RKO (cell line): ENCODE data around the gene VASN.
A peak's percentile ranks its signal among the peaks of the same experiment; 100 is the strongest.
"Not testable (repeated sequence)": the region's sequence is repeated elsewhere in the genome, so short reads cannot be mapped to it uniquely, and the experiment has no call there.

ENCODE experiments used
- DNase-seq: peaks from one replicate; pipeline ENCODE4 v3.0.0-alpha.2; 2016; ENCODE audit warnings: low spot score

VASN gene

DNA sequence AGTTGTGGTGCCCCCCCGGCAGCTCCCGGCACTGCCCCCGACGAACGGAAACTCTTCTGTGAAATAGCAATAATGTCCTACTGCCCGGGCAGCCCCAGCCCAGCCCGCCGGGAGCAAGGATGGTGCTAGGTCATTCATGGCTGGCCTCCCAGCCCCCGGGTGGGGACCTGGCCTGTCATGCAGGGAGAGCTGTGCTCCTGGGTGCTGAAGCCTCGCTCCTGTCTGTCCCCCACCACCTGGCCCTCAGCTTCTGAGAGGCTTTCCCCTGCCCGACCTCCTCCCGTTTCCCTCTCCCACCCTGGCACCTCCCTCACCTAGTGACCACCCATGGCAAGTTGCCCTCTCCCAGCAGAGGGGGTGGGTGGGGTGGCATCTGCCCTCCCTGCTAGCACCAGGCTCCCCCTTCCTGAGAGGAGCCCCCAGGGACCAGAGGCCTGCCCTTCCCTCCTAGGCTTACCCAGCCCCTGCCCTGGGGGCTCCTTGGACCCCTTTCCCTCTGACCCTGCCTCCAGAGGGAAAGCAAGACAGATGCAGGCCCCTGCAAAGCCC lies 34.0 kb upstream of the VASN start:
- DNase-seq = no peak

DNA sequence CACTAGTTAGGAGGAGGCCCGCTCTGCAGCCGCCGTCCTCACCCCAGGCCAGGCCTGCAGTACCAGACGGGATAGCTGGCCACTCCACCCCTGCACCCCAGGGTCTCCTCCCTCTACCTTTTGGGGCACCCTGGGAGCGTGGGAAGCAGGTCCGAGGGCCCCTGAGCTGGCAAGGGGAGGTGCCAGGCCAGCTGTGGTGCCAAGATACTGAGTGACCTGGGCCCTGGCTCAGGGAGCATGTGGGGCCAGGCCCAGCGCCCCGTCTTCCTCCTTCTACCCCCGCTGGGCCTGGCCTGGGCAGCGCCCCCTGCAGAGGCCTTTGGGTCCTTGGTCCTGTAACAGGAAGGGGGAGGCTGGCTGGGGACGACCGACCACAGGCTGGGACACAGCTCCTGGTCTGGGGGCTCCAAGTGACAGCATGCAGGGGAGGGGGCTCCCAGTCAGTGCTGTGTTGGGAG lies 33.5 kb upstream of the VASN start:
- DNase-seq = no peak

DNA sequence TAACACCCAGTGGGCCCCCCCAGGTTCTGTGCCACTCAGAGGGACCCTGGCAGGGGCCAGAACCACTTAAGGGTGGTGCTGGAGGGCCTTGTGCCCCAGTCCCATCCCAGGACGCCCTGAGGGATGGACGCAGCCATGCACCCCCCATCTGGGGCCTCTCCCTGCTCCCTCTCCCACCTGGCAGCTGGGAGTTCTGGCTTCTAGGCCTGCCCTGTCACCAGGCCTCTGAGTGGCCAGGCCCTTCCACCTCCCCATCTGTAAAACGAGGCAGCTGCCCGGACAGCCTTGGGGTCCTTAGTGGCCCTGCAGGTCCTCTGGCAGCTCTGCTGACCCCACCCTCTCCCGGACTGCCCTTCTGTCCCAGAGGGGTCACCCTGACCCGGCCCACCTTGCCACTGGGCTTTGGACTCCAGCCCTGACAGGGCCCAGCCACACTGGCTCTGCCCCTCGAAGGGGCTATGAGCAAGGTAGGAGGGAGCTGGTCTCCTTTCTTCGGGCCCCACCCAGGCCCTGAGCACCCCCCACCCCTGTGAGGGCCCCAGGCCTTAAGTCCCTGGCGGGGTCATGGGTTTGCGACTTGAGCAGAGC lies 32.8 kb upstream of the VASN start:
- no peak for DNase-seq

DNA sequence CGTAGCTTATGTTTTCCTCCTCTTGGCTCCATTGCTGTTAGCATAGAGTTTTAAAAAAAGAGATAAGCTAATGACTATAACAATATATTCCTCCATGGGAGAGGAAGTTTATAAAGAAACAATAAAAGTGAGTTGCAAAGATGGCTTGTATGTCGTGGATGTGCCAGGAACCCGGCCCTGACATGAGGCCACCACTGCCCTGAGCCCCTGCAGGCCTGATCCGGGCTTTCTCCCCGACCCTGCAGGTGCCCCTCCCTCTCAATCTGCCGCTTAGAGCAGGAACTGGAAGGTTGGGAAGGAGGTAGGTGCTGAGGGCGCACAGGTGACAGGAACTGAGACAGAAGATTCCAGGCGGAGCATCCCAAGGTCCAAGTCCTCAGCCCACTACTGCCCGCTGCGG lies 32.2 kb upstream of the VASN start:
- DNase-seq = no peak

DNA sequence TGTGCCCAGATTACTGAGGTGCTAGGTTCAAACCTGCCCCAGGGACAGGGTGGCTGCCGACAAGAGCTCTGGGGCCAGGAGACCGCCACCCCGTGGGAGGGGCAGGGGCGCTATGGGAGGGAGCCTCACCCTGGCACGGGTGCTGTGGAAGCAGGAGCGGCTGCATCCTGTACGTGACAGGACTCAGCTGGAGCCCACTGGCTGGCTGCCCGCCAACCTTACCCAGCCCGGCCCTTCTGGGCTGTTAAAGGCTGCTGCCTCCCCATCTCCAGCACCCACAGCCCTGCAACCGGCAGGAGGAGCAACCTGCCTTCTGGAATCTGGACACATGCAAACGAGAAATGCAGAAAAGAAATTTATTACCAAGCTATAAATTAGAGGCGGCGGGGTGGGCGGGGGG lies 31.7 kb upstream of the VASN start:
- no peak for DNase-seq

DNA sequence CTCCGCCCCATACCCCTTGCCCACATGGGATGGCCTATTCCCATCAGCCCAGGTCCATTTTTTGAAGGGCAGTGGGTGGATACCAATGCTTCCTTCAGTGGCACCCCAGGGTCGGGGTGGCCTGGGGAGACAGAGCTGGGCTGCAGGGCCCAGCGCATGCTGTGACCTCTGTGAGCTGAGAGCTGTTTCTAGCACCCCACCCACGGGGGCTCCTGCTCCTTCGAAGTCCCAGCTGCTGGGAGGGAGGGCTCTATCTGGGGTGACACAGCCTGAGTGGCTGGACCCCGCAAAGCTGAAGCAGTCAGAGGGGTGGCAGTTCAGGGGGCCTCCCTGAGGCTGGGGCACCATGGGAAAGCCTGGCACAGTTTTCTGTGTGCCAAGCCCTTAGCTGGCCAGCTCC lies 31.2 kb upstream of the VASN start:
- no peak for DNase-seq

DNA sequence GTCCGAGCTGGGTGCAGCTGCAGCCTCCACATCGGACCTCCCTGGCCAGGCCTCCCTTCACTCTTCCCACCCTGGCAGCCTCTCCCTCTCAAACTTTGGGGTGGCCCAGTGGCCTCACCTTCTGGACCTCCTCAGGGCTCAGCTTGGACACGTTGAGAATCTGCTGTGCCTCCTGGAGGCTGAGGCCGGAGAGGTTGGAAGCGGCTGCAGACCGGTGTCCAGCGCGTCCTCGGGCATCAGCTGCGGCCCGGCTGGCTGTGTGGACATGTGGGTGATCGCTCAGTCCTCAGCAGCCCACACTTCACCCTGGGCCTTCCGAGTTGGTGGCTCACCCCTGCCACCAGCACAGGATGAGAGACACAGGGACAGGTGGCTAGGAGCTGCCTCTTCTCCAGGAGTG lies 30.4 kb upstream of the VASN start:
- no peak for DNase-seq

DNA sequence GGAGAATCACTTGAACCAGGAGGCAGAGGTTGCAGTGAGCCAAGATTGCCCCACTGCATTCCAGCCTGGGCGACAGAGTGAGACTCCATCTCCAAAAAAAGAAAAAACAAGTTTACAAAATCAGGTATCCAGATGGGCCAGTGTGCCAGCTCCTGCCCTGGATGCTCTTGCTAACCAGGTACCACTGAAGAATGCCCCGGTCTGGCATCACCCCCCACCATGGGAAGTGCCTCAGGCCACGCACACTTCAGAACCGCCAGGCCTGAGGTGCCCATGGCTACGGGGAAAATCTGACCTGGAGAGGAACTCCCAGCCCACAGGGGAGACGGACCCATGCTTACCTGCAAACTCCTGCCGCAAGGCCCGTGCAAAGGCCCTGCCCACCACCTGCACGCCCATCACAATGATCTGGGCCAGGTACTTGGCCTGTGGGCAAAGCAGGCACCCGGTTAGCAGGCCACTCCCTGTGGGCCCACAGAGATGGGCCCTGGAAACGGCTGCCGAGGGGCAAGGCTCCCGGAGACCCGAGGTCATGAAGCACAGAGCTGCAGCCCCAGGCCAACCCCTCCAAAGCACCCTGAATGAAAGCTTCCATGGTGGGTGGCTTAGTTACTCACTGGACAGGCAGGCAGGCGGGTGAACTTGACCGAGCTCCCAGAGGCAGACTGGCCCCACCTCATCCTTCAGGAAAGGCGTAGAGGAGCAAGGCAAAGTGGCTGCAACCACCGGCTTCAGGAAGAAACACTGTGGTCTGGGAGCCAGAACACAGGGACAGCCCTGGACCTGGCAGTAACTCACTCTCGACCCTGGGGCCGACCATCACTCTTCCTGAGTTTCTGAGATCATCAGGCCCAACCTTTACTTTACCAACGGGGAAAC lies 28.5 kb upstream of the VASN start:
- DNase-seq = no peak

DNA sequence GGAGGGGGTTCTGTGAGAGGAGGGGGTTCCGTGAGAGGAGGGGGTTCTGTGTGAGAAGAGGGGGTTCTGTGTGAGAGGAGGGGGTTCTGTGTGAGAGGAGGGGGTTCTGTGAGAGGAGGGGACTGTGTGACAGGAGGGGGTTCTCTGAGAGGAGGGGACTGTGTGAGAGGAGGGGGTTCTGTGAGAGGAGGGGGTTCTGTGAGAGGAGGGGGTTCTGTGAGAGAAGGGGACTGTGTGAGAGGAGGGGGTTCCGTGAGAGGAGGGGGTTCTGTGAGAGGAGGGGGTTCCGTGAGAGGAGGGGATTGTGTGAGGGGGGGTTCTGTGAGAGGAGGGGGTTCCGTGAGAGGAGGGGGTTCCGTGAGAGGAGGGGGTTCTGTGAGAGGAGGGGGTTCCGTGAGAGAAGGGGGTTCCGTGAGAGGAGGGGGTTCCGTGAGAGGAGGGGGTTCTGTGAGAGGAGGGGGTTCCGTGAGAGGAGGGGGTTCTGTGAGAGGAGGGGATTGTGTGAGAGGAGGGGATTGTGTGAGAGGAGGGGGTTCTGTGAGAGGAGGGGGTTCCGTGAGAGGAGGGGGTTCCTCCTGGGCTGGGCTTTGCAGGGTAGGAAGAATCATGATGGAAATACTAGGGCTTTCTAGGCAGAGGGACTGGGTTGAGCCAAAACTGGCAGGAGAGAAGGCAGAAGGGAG lies 27.2 kb upstream of the VASN start:
- DNase-seq = not testable (repeated sequence)

DNA sequence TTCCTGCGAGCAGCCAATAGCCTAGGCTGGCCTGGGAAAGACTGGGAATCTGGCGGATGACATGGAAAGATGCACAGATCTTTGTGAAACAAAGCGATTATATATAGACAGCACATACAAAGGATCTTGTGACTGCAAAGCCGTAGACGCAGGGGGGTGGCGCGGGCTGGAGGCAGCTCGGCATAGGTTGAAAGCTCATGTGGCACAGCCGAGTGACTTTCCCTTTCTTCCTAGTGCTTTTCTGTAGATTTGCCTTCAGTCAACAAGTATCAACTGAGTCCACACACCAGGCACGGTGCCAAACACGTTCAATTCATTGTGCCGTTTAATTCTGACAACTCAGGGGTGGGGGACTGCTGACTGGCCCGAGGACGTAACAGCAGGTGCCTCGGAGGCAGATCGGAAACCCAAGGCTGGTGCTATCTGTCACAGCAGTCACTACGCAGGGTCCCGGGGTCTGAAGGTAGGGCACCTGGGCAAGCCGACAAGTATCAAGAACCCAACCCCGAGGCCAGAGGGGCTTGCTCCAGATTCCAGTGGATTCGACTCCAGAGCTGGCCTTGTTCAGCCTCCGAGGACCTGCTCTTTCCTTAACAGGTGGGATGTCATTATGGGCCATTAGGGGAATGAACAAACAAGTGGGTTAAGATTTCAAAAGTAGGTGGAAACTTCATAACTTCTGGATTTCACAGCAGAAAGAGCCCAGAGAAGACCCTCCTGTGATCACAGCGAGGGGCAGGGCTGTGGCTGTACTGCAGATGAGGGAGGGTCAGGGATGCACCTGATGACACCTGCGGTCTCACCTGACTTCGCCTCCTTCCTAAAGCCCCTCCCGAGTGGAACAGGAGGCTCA lies 26.4 kb upstream of the VASN start:
- peak; percentile 40 for DNase-seq

DNA sequence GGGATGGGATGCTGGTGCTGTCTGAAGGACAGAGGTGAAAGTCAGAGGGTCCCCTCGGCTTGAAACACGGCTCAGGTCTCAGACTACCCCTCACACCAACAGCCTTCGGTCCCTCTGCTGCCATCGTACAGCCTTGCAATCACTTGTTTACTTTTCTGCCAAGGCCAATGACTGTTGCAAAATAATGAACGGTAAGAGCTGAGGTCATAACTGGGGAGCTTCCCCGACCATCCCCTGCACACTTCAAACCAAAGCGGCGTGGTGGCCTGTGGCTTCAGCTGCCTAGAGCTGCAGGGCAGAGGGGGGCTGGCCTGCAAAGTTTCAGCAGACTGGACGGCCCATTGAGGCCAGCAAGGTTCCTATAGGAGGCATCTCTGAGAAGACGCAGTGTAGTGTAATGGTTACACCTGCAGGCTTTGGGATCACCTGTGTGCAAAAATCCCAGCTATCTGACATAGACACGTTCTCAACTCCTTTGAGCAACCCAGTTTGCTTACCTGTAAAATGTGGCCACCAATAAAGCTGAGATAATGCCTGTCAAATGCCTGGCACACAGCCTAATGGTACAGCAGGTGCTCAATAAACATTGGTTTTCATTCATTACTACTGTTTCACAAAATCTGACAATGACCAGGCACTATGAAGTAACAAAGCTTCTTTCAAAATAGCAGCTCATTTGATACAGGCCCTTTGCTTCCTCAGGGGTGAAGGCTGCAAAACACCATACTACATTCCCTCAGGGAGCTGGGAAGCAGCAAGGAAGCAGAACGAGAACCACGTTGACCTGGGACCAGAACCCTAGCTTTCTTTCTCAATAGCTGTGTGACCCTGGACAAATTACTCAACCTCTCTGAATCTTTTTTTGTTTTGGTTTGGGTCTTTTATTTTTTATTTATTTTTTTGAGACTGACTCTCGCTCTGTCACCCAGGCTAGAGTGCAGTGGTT lies 25.5 kb upstream of the VASN start:
- no peak for DNase-seq

DNA sequence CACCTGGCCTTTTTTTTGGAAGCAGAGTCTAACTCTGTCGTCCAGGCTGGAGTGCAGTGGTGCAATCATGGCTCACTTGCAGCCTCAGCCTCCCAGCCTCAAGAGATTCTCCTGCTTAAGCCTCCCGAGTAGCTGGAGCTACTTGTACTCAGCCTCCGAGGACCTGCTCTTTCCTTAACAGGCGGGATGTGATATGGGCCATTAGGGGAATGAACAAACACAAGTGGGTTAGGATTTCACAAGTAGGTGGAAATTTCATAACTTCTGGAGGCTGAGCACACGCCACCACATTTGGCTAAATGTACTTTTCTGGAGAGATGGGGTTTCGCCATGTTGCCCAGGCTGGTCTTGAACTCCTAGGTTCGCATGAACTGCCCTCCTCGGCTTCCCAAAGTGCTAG lies 24.6 kb upstream of the VASN start:
- DNase-seq = no peak

DNA sequence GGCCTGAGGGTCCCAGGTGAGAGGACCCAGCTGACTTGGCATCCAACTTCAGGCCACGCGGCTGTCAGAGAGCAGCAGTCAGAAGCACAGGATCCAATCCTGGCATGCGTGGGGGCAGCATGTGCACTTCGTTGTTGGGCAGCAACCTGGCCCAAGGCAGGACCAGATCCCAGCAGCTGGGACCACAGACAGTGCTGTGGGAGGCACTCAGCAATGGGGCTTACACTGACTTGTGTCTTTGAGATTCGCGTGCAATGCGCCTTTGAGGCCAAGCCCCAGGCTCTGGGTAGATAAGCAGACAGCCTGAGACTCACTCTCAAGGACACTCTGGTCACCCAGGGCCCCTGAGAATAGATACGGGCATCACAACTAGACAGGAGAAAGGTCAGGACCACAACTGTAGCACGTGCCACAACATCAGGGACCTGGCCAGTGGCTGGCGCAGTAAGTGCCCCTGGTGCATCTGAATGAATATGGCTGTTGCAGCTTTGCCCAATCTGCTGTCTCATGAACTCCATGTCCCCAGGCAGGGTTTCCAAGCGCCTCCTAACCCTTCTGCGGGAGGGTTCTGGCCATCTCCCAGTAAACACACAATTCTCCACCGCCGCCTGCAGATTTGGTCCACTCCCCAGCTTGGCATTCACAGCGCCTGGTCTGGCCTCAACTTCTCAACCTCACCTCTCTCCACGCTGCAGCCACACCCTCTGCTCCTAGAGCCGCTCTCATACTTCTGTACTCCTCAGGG lies 23.7 kb upstream of the VASN start:
- no peak for DNase-seq

DNA sequence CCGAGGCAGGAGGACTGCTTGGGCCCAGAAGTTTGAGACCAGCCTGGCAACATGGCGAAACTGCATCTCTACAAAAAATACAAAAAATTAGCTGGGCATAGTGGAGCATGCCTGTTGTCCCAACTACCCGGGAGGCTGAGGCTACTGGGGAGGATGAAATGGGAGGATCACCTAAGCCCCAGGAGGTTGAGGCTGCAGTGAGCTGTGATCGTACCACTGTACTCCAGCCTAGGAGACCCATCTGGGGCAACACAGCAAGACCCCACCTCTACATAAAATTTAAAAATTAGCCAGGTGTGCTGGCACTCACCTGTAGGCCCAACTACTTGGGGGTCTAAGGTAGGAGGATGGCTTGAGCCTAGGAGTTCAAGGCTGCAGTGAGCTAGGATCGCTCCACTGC lies 22.3 kb upstream of the VASN start:
- DNase-seq = no peak

DNA sequence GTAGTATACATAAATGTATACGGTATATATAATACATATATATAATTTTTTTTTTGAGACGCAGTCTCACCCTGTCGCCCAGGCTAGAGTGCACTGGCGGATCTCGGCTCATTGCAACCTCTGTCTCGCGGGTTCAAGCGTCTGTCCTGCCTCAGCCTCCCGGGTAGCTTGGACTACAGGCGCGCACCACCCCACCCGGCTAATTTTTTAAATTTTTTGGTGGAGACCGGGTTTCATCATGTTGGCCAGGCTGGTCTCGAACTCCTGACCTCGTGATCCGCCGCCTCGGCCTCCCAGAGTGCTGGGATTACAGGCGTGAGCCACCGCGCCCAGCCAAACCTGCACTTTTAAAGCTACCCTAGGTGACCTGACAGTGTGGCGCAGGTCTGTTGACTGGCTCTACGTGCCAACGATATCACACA lies 21.3 kb upstream of the VASN start:
- DNase-seq = no peak

DNA sequence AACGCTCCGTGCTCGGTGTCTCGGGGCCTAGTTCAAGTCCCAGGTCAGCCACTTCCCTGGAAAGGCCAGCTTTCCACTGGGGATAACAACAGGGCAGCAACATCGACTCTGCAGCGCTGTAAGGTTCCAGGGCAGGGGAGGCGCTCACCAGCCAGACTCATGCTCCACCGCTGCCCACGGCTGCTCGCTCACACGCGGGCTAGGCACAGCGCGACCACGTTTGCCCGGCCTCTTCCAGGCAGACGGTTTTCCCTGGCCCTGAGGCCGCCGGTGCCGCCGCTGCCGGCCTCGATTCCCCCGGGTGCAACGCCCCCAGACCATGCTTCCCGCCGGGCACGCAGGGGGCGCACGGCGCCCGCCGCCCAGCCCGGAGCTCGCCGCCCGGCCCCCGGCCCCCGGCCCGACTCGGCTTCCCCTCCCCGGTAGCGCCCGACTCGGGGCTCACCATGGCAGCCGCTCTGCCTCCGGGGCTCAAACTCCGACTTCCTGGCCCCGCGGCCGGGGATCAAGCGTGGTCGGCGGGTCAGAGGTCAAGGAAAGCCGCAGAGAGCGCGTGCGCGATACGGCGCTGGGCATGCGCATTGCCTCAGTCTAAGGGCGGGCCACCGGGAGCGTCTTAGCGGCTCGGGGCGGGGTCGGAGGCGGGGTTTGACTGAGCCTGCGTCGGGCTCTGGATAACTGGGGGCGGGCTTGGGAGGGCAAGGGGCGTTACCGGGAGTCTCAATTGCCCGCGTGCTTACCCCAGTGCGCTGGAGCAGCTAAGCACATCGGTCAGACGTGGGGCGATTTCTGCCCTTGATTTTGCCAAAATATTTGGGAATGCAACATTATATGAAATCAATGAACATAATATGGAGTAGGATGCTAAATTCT lies 20.6 kb upstream of the VASN start, which contains the start of gene PAM16:
Gene PAM16, minus strand, starts transcription at position 535 of the 873 bp plus-strand sequence. Its CDS starts 87 bp downstream, at position 448.
- peak; percentile 94 for DNase-seq

DNA sequence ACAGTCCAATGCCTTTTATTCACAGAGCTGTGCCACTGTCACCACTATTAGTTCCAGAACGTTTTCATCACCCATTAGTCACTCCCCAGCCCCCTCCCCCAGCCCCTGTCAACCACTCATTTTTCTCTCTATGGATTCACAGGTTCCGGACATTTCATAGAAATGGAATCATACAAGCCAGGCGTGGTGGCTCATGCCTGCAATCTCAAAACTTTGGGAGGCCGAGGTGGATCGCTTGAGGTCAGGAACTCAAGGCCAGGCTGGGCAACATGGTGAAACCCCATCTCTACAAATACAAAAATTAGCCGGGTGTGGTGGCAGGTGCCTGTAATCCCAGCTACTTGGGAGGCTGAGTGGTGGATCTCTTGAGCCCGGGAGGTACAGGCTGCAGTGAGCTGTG lies 19.8 kb upstream of the VASN start:
- DNase-seq = peak; percentile 87

DNA sequence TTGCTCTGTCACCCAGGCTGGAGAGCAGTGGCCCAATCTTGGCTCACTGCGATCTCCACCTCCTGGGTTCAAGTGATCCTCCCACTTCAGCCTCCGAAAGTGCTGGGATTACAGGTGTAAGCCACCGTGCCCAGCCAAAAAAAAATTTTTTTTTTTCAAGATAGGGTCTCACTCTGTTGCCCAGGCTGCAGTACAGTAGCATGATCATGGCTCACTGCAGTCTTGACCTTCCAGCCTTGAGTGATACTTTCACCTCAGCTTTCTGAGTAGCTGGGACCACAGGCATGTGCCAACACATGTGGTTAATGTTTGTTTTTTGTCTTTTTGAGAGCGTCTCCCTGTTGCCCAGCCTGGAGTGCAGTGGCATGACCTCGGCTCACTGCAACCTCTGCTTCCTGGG lies 18.8 kb upstream of the VASN start:
- DNase-seq = no peak

DNA sequence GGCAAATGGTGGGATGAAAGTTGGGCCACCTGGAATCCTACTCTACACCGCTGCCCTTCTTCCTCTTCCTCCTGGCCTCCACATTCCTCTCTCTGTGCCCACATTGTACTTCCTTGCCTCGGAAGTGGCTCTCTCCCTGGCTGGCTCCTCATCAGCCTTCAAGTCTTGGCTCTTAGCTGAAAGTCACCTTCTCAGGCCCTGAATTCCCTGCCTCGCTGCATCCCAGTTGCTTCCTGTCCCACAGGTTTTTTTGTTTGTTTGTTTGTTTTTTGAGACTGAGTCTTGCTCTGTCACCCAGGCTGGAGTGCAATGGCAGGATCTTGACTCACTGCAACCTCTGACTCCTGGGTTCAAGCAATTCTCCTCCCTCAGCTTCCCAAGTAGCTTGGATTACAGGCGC lies 18.0 kb upstream of the VASN start:
- no peak for DNase-seq
